Psoas muscle (tissue), 8 donors: ENCODE data around the gene CDC42SE2. TPM values are rescaled to one million over a fixed set of nuclear protein-coding genes. Genes with fewer than 3 reads are reported as not detected.

Source experiments
- ATAC-seq, 4 donors: fragments of 200-7000 bp; cut with Tn5 transposase; one replicate each; pipeline ENCODE4 v1.9.1; 2020; ENCODE audit warnings: moderate library complexity in 3 of 4, mild to moderate bottlenecking in 2 of 4
- DNase-seq, 2 donors: peaks; one replicate each; pipeline ENCODE4 v3.0.0-alpha.2; 2020
- H3K27ac ChIP-seq: fragments of 200-600 bp; one replicate; pipeline ENCODE4 v1.8.0; 2022
- H3K27me3 ChIP-seq, 3 donors: fragments of 200-600 bp in 1 of 3; one replicate each; pipeline versions ENCODE4 v1.6.1 to v1.8.0; 2013 to 2022; ENCODE audit warnings: low read length in 2 of 3, mild to moderate bottlenecking in 2 of 3, moderate library complexity in 1 of 3; ENCODE audit not compliant: insufficient read depth in 3 of 3
- H3K36me3 ChIP-seq, 2 donors: fragments of 200-600 bp in 1 of 2; one replicate each; pipeline versions ENCODE4 v1.6.1 to v1.8.0; 2013 to 2022; ENCODE audit warnings: low read depth in 1 of 2, mild to moderate bottlenecking in 1 of 2, moderate library complexity in 1 of 2; ENCODE audit not compliant: insufficient read depth in 1 of 2
- H3K4me1 ChIP-seq: fragments of 200-600 bp; one replicate; pipeline ENCODE4 v1.8.0; 2022
- H3K4me3 ChIP-seq: fragments of 200-600 bp; one replicate; pipeline ENCODE4 v1.8.0; 2022; ENCODE audit warnings: mild to moderate bottlenecking
- H3K9me3 ChIP-seq: fragments of 200-600 bp; one replicate; pipeline ENCODE4 v1.8.0; 2022
- WGBS, 3 donors: extraction: QIAGEN DNeasy Blood & Tissue Kit; methylation state at CpG; one replicate each; pipeline versions ENCODE4 v1.1.6 to v1.1.7; 2013; 5-methylcytosine and 5-hydroxymethylcytosine counted together
- intact Hi-C, 2 donors: fragments of 100-400 bp; cut with DNase I; formaldehyde crosslinking; loops; one replicate each; pipeline versions ENCODE4 v1.11.0 to v1.14.2; 2022
- polyA plus RNA-seq, 3 donors: library from polyadenylated mRNA; stranded (reverse); fragments of 200-250 nt; gene quantifications; one replicate each; pipeline ENCODE4 v1.2.3, GENCODE V29; 2013
- total RNA-seq, 4 donors: library from RNA; stranded (reverse); fragmentation: NEBNext Ultra II Directional in 2 of 4; extraction: Animal tissue kit (Norgen Biotek cat#: 25700) in 2 of 4; gene quantifications; one replicate each; pipeline versions ENCODE4 v1.2.1 to v1.2.4, GENCODE V29; 2021 to 2023
- TF ChIP-seq, protein P1 (sequence below): fragments of 200-600 bp; IDR thresholded peaks from one replicate; pipeline ENCODE4 v1.8.0; 2022; ENCODE audit warnings: antibody characterized with exemption
- donor health status: healthy with polysubstance abuse.
- donor health status: DM: no; HTN: no; CAD: no; lungs with moderate emphysema.
- donor health status: Bipolar disorder and iron deficiency.
- donor health status: healthy.
- donor health status: DM: yes; HTN: yes; CAD: no.
- donor health status: DM: no; HTN: no; CAD: no.
- donor health status: DM: no; HTN: no; CAD: no.
- donor health status: DM: yes; HTN: yes; CAD: no.

Gene CDC42SE2
- total and polyA plus RNA-seq, 7 donors: 8.5 to 39.2 (median 10.5) TPM

DNA sequence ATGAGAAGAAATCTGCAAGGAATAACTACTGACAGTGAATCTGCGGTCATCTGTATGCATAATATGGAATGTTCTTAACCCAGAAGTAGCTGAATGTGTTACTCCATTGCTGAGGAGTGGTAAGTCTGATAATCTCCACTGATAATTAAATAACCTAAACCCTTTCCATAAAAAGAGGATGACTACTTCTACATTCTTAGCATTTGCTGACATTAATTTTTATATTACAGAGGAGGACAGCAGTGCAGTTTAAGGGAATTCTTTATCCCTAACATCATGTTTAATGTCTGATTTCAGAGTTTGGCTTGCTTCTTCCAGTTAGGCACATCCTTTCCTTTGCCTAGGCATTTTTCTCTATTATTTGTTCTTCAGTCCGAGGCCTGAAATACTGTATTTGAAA lies 52.2 kb downstream of the CDC42SE2 start:
- TF ChIP-seq, protein P1, sequence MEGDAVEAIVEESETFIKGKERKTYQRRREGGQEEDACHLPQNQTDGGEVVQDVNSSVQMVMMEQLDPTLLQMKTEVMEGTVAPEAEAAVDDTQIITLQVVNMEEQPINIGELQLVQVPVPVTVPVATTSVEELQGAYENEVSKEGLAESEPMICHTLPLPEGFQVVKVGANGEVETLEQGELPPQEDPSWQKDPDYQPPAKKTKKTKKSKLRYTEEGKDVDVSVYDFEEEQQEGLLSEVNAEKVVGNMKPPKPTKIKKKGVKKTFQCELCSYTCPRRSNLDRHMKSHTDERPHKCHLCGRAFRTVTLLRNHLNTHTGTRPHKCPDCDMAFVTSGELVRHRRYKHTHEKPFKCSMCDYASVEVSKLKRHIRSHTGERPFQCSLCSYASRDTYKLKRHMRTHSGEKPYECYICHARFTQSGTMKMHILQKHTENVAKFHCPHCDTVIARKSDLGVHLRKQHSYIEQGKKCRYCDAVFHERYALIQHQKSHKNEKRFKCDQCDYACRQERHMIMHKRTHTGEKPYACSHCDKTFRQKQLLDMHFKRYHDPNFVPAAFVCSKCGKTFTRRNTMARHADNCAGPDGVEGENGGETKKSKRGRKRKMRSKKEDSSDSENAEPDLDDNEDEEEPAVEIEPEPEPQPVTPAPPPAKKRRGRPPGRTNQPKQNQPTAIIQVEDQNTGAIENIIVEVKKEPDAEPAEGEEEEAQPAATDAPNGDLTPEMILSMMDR: no peak
- WGBS, 3 donors: 85 to 95% (median 89%) methylated on average over 2 of the region's 2 CpGs
- peaks cover 7% of the 10 kb centered on the region for H3K4me1 ChIP-seq

DNA sequence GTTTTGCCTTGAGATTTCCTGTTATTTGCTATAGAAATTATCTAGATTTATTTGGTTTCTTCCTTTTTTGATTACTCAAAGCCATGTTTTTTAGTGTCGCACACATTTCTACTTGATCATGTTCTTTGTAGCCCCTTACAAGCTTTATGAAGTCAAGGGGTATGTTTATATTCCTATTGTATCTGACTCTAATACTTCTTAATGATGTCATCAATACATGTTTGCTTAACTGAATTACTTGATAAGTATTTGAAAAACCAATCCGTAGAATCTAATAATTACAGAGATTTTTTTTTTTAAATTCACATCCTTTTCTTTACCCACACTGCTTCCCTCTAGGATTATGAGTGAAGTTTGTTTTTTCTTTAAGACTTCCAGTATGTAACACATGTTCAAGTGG lies 53.0 kb downstream of the CDC42SE2 start:
- ATAC-seq (no peak), DNase-seq (no peak)
- H3K27me3 ChIP-seq: no peaks in the 10 kb centered on the region
- no peak overlapping the region for H3K27ac ChIP-seq
- 94 to 95% (median 95%) methylated on average over 2 of the region's 2 CpGs for whole genome bisulfite sequencing, 3 donors
- TF ChIP-seq, protein P1: no peak
- intact Hi-C loops: no loop called here
- peaks cover 7% of the 10 kb centered on the region for H3K4me1 ChIP-seq
- no peak overlapping the region for H3K4me3 ChIP-seq
- H3K9me3 ChIP-seq: no peaks in the 10 kb centered on the region
- peaks cover 0 to 3% of the 10 kb centered on the region in 2 donors for H3K36me3 ChIP-seq

More for the DNA sequence above, 52.2 kb downstream of the CDC42SE2 start:
- H3K27ac ChIP-seq: no peak overlapping the region
- no peak overlapping the region for H3K4me3 ChIP-seq
- intact Hi-C loops: no loop called here
- ATAC-seq: no peak
- H3K27me3 ChIP-seq: no peaks in the 10 kb centered on the region
- H3K36me3 ChIP-seq: peaks cover 0 to 3% of the 10 kb centered on the region in 2 donors
- no peaks in the 10 kb centered on the region for H3K9me3 ChIP-seq
- DNase-seq: no peak

DNA sequence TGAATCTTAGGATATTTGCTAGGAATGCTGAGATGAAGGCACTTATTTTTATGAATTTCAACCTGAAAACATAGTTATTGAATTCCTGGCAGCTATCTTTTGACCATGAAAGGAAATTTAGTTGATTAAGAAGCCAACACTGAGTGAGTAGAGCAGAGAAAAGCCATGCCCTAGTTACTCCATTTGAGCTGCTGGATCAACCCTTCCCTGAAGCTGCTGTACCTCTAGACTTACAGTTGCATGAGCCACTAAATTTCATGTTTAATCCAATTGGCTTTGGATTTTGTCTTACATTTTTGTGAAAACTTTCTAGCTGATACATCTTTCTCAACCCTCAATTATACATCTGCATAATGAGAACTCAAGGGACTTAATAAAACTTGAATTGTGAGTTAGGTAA lies 54.6 kb downstream of the CDC42SE2 start:
- TF ChIP-seq, protein P1: no peak
- DNase-seq: no peak
- H3K4me1 ChIP-seq: peaks cover 7% of the 10 kb centered on the region
- H3K27ac ChIP-seq: no peak overlapping the region
- no peak overlapping the region for H3K4me3 ChIP-seq
- intact Hi-C loops: no loop called here
- H3K9me3 ChIP-seq: no peaks in the 10 kb centered on the region
- peaks cover 0 to 3% of the 10 kb centered on the region in 2 donors for H3K36me3 ChIP-seq
- H3K27me3 ChIP-seq: no peaks in the 10 kb centered on the region
- no peak for ATAC-seq

- intact Hi-C loops: no loop called here
- Histone ChIP-seq H3K36me3 (peaks cover 0 to 3% of the 10 kb centered on the region in 2 donors), H3K27ac (no peak overlapping the region), H3K9me3 (no peaks in the 10 kb centered on the region), H3K4me3 (no peak overlapping the region), H3K4me1 (peaks cover 16% of the 10 kb centered on the region), H3K27me3 (no peaks in the 10 kb centered on the region)
- TF ChIP-seq, protein P1: no peak
- DNase-seq: no peak
- 47 to 48% (median 48%) methylated on average over 2 of the region's 2 CpGs for WGBS, 3 donors
- ATAC-seq: no peak
Measured at GRCh38 chr5:131321066-131321465, 57.2 kb downstream of the CDC42SE2 start.

DNA sequence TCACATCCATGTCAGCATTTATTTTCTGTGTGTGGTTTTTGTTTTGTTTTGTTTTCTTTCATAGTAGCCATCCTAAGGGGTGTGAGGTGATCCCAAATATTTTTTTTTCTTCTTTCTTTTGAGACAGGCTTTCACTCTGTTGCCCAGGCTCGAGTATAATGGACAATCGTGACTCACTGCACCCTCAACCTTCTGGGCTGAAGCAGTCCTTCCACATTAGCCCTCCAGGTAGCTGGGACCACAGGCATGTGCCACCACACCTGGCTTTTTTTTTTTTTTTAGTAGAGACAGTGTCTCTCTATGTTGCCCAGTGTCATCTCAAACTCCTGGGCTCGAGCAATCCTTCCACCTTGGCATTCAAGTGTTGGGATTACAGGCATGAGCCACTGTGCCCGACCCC lies 59.1 kb downstream of the CDC42SE2 start:
- no peak for DNase-seq
- Histone ChIP-seq H3K36me3 (peaks cover 0 to 3% of the 10 kb centered on the region in 2 donors), H3K27me3 (no peaks in the 10 kb centered on the region), H3K27ac (no peak overlapping the region), H3K4me1 (peaks cover 16% of the 10 kb centered on the region), H3K4me3 (no peak overlapping the region), H3K9me3 (no peaks in the 10 kb centered on the region)
- 81 to 88% (median 86%) methylated on average over 4 of the region's 4 CpGs for WGBS, 3 donors
- ATAC-seq: no peak
- intact Hi-C loops: no loop called here
- TF ChIP-seq, protein P1: no peak
